GM12873 (cell line): Measurements from ENCODE around the gene MTHFD1L.

Experiments used
- TF ChIP-seq, protein P1 (sequence below): IDR thresholded peaks from 2 replicates; pipeline ENCODE4 v1.5.1; 2012; ENCODE audit warnings: low read depth, mild to moderate bottlenecking, moderate library complexity, low read length, control low read depth; ENCODE audit not compliant: insufficient read depth; ENCODE audit errors: missing control alignments

MTHFD1L gene

GRCh38 chr6:150841189-150841588 is 24.3 kb upstream of the MTHFD1L start:
- TF ChIP-seq, protein P1, sequence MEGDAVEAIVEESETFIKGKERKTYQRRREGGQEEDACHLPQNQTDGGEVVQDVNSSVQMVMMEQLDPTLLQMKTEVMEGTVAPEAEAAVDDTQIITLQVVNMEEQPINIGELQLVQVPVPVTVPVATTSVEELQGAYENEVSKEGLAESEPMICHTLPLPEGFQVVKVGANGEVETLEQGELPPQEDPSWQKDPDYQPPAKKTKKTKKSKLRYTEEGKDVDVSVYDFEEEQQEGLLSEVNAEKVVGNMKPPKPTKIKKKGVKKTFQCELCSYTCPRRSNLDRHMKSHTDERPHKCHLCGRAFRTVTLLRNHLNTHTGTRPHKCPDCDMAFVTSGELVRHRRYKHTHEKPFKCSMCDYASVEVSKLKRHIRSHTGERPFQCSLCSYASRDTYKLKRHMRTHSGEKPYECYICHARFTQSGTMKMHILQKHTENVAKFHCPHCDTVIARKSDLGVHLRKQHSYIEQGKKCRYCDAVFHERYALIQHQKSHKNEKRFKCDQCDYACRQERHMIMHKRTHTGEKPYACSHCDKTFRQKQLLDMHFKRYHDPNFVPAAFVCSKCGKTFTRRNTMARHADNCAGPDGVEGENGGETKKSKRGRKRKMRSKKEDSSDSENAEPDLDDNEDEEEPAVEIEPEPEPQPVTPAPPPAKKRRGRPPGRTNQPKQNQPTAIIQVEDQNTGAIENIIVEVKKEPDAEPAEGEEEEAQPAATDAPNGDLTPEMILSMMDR = no peak

GRCh38 chr6:150841697-150842096 is 23.8 kb upstream of the MTHFD1L start:
- TF ChIP-seq, protein P1 = no peak

GRCh38 chr6:150844371-150844770 is 21.1 kb upstream of the MTHFD1L start:
- TF ChIP-seq, protein P1 = no peak

GRCh38 chr6:150846641-150847040 is 18.9 kb upstream of the MTHFD1L start:
- TF ChIP-seq, protein P1 = no peak

GRCh38 chr6:150848400-150848799 is 17.1 kb upstream of the MTHFD1L start:
- TF ChIP-seq, protein P1 = no peak

DNA sequence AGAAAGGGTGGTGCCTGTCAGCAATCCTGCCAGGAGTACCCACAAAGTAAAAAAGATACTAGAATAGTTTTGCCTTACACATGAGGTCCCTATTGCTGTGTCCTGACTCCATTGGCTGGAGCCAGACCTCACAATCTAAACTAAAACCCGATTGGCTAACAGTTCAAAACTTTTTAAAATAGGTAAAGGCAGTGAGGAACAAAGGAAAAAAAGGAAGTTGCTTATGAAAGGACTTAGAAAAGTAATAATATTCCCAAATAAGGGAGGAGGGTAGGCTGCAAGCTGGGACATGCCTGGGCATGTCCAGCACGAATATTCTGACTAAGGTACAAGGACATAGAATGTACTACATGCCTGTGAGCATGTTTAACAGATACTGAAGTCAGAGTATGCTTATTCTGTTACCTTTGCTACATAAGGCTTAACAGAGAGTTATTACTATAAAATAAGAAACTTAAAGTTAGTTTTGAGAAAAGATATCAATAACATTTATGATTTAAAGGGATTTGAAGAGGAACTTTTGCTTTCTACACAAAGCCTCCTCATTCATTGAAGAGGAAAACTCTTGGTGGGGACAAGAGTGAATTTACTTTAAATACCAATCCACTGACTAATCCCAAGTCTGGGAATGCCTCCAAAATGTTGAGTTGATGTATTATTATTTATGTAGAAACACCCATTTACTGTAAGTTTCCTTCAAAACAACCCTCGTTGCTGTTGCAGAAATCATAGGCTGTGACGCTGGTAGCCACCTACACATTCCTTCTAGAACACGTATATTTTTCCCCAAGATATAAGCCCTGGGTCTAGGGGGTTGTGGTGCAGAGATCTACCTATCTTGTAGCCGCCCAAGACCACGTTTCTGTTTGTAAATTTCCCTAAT is 8.2 kb upstream of the MTHFD1L start:
- TF ChIP-seq, protein P1 = no peak

- TF ChIP-seq, protein P1 = no peak
Measured at GRCh38 chr6:150857945-150858308, 7.6 kb upstream of the MTHFD1L start.
